CD4-positive, alpha-beta T cell treated with Interleukin-6 at 100 ng/mL for 8 hours (primary cell): ENCODE results near the gene ITPR3.
"Not testable (repeated sequence)": the region's sequence is repeated elsewhere in the genome, so short reads cannot be mapped to it uniquely, and the experiment has no call there.

Experiments
- DNase-seq: peaks from one replicate; pipeline ENCODE4 v3.0.0-alpha.2; 2020; ENCODE audit warnings: mixed read lengths, low spot score

ITPR3 gene

GRCh38 chr6:33613795-33614168 is 7.3 kb upstream of the ITPR3 start:
- DNase-seq = no peak

GRCh38 chr6:33616113-33616512 is 5.0 kb upstream of the ITPR3 start:
- no peak for DNase-seq

GRCh38 chr6:33616913-33617312 is 4.2 kb upstream of the ITPR3 start:
- DNase-seq = no peak

- no peak for DNase-seq
Measured at GRCh38 chr6:33619166-33619840, 1.8 kb upstream of the ITPR3 start.

GRCh38 chr6:33620158-33620855 is 815 bp upstream of the ITPR3 start:
- no peak for DNase-seq

- no peak for DNase-seq
Measured at GRCh38 chr6:33621711-33622388, 728 bp downstream of the ITPR3 start.

GRCh38 chr6:33622456-33623431 is 1.6 kb downstream of the ITPR3 start:
- no peak for DNase-seq

- DNase-seq = no peak
Measured at GRCh38 chr6:33623895-33624381, 2.8 kb downstream of the ITPR3 start.

GRCh38 chr6:33624856-33625255 is 3.7 kb downstream of the ITPR3 start:
- no peak for DNase-seq

- DNase-seq = no peak
Measured at GRCh38 chr6:33627876-33628275, 6.8 kb downstream of the ITPR3 start.

- no peak for DNase-seq
Measured at GRCh38 chr6:33628401-33628964, 7.4 kb downstream of the ITPR3 start.

- peak; percentile 20 for DNase-seq
Measured at GRCh38 chr6:33630014-33630413, 8.9 kb downstream of the ITPR3 start.

GRCh38 chr6:33631521-33631920 is 10.4 kb downstream of the ITPR3 start:
- not testable (repeated sequence) for DNase-seq

- DNase-seq = no peak
Measured at GRCh38 chr6:33631971-33632557, 10.9 kb downstream of the ITPR3 start.

- peak; percentile 35 for DNase-seq
Measured at GRCh38 chr6:33632558-33633039, 11.5 kb downstream of the ITPR3 start.

- no peak for DNase-seq
Measured at GRCh38 chr6:33633084-33633461, 12.0 kb downstream of the ITPR3 start.

GRCh38 chr6:33633462-33634158 is 12.5 kb downstream of the ITPR3 start:
- DNase-seq = peak; percentile 65

GRCh38 chr6:33634161-33634727 is 13.1 kb downstream of the ITPR3 start:
- DNase-seq = no peak

- DNase-seq = no peak
Measured at GRCh38 chr6:33634946-33635345, 13.8 kb downstream of the ITPR3 start.

GRCh38 chr6:33636655-33637054 is 15.5 kb downstream of the ITPR3 start:
- no peak for DNase-seq
